Spinal cord (tissue), 10 donors: Measurements from ENCODE around the gene TWNK. TPM values are rescaled to one million over a fixed set of nuclear protein-coding genes. Genes with fewer than 3 reads are reported as not detected.
A peak's percentile ranks its signal among the peaks of the same experiment; 100 is the strongest.

Source experiments
- DNase-seq, 6 donors: peaks; one replicate each; pipeline versions ENCODE4 v3.0.0 to v3.0.0-alpha.2; 2013 to 2015; ENCODE audit warnings: low spot score in 6 of 6, low read depth in 4 of 6
- H3K27ac ChIP-seq: one replicate; pipeline ENCODE4 v1.5.1; 2013; ENCODE audit warnings: low read depth, low read length, control low read depth
- H3K27me3 ChIP-seq: one replicate; pipeline ENCODE4 v1.6.1; 2013; ENCODE audit warnings: low read length; ENCODE audit not compliant: control insufficient read depth, insufficient read depth
- H3K36me3 ChIP-seq: one replicate; pipeline ENCODE4 v1.6.1; 2013; ENCODE audit warnings: low read length; ENCODE audit not compliant: control insufficient read depth, insufficient read depth
- H3K4me1 ChIP-seq: one replicate; pipeline ENCODE4 v1.6.1; 2013; ENCODE audit warnings: low read length; ENCODE audit not compliant: control insufficient read depth, insufficient read depth
- H3K4me3 ChIP-seq: one replicate; pipeline ENCODE4 v1.5.1; 2013; ENCODE audit warnings: low read depth, low read length, control low read depth
- H3K9me3 ChIP-seq: one replicate; pipeline ENCODE4 v1.6.1; 2013; ENCODE audit warnings: low read length; ENCODE audit not compliant: control insufficient read depth, insufficient read depth
- WGBS: methylation state at CpG from one replicate; pipeline ENCODE4 v1.1.5; 2013; ENCODE audit warnings: missing lambda C conversion rate; ENCODE audit not compliant: insufficient coverage; 5-methylcytosine and 5-hydroxymethylcytosine counted together
- polyA plus RNA-seq, 2 donors: library from polyadenylated mRNA; unstranded; fragments of 120-200 nt; gene quantifications; one replicate each; pipeline ENCODE4 v1.2.1, GENCODE V29; 2013; ENCODE audit not compliant: insufficient read length in 2 of 2
- small RNA-seq: library from RNA; depleted of rRNA; stranded (forward); fragments of <200 nt; gene quantifications from one replicate; pipeline ENCODE3, GENCODE V24; 2014; ENCODE audit warnings: low replicate concordance
- total RNA-seq, 2 donors: library from RNA; depleted of rRNA in 1 of 2; stranded (reverse); fragments of 120-200 nt in 1 of 2; fragments of >200 nt in 1 of 2; gene quantifications; one replicate each; pipeline versions ENCODE4 v1.2.3 to v1.2.4, GENCODE V29; 2013 to 2014
- donor health status: healthy.

The TWNK gene
- total and polyA plus RNA-seq, 4 donors = 4.8 to 10.2 (median 7.5) TPM

DNA sequence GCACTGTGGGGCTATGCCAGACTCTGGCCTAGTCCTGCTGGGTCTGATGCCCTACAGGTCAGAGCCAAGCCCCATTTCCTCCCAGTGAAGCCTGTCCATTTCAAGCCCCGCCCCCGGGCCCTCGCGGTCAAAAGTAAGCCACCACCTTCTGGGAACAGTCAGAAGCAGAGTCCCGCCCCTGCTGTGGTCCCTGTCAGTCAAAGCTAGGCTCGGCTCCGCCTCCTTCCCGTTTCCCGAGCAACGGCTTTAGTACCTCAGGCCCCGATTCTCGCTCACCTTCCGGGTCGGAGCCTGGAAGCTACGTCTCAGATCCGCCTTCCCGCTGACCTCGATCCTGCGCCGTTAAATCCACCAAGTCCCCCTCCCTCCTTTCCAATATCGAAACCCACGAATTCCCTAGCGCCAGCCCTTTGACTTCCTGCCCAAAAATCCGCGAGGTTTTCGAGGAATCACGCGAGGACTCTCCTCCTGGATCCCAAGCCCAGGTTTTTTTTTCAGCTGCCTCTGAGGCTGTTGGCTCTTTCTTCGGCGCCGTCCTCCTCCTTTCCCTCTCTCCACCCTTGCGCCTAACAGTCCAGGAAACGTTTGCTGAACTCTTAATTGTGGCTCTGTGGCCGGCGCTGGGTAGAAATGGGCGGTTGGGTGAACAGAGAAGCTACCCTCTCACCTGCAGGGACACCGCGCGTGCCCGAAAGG is 55.5 kb downstream of the TWNK start:
- H3K36me3 ChIP-seq = peaks cover 17% of the 10 kb centered on the region
- peak; percentile 74 to 97 (median 88) for DNase-seq
- H3K4me1 ChIP-seq = peaks cover 52% of the 10 kb centered on the region
- H3K4me3 ChIP-seq = peak overlapping the region; percentile 76
- WGBS = under 1% methylated on average over 28 of the region's 40 CpGs
- H3K27ac ChIP-seq = peak overlapping the region; percentile 94
- H3K9me3 ChIP-seq = no peaks in the 10 kb centered on the region
- peaks cover 27% of the 10 kb centered on the region for H3K27me3 ChIP-seq

- peaks cover 32% of the 10 kb centered on the region for H3K27me3 ChIP-seq
- DNase-seq = no peak
- peaks cover 14% of the 10 kb centered on the region for H3K36me3 ChIP-seq
- H3K27ac ChIP-seq = peak overlapping the region; percentile 94
- H3K9me3 ChIP-seq = no peaks in the 10 kb centered on the region
- WGBS = 10% methylated on average over 2 of the region's 2 CpGs
- peaks cover 57% of the 10 kb centered on the region for H3K4me1 ChIP-seq
- H3K4me3 ChIP-seq = peak overlapping the region; percentile 76
These were observed 56.0 kb downstream of the TWNK start for GRCh38 chr10:101043363-101043707.

Small RNAs within 50 kb of the gene (small RNA-seq; reads per million reads assigned to genes)
- gene MIR608 = not detected

Other genes with a start within 250 kb of the TWNK start
- gene PAX2, start 242.0 kb upstream of the TWNK start, total RNA-seq = 10 to 100 TPM in 1 of 2 donors, 1 to 10 TPM in 1; 1.9 to 13.6 TPM
- 10 to 100 TPM; 45.0 to 54.8 TPM for gene PAX2, start 242.0 kb upstream of the TWNK start, polyA plus RNA-seq
- gene SLF2, start 74.6 kb upstream of the TWNK start, total RNA-seq = 10 to 100 TPM; 49.2 to 64.2 TPM
- 10 to 100 TPM; 34.1 to 34.5 TPM for gene SLF2, start 74.6 kb upstream of the TWNK start, polyA plus RNA-seq
- 1 to 10 TPM; 8.6 to 9.9 TPM for gene SEMA4G, start 18.0 kb upstream of the TWNK start, total RNA-seq
- 10 to 100 TPM; 67.0 to 72.6 TPM for gene SEMA4G, start 18.0 kb upstream of the TWNK start, polyA plus RNA-seq
- gene MRPL43, start within 50 bp of the TWNK start, total RNA-seq = 10 to 100 TPM; 33.6 to 90.5 TPM
- 100 to 1,000 TPM in 1 of 2 donors, 10 to 100 TPM in 1; 99.9 to 124 TPM for gene MRPL43, start within 50 bp of the TWNK start, polyA plus RNA-seq
- gene LZTS2, start 12.3 kb downstream of the TWNK start, total RNA-seq = 10 to 100 TPM; 15.1 to 27.8 TPM
- gene LZTS2, start 12.3 kb downstream of the TWNK start, polyA plus RNA-seq = 10 to 100 TPM; 30.1 to 37.9 TPM
- gene PDZD7, start 43.6 kb downstream of the TWNK start, total RNA-seq = 1 to 10 TPM; 5.0 to 8.4 TPM
- gene PDZD7, start 43.6 kb downstream of the TWNK start, polyA plus RNA-seq = 10 to 100 TPM; 10.9 to 13.9 TPM
- 10 to 100 TPM; 27.1 to 38.2 TPM for gene SFXN3, start 43.7 kb downstream of the TWNK start, total RNA-seq
- gene SFXN3, start 43.7 kb downstream of the TWNK start, polyA plus RNA-seq = 10 to 100 TPM; 49.7 to 55.8 TPM
- 10 to 100 TPM in 1 of 2 donors, 1 to 10 TPM in 1; 4.2 to 10.0 TPM for gene KAZALD1, start 74.4 kb downstream of the TWNK start, total RNA-seq
- gene KAZALD1, start 74.4 kb downstream of the TWNK start, polyA plus RNA-seq = 1 to 10 TPM; 2.5 to 4.5 TPM
- gene TLX1, start 143.8 kb downstream of the TWNK start, total RNA-seq = not detected
- gene TLX1, start 143.8 kb downstream of the TWNK start, polyA plus RNA-seq = under 1 TPM in 1 of 2 donors, not detected in 1; 0.33 TPM
- 1 to 10 TPM; 1.9 to 4.0 TPM for gene LBX1, start 241.9 kb downstream of the TWNK start, total RNA-seq
- gene LBX1, start 241.9 kb downstream of the TWNK start, polyA plus RNA-seq = 10 to 100 TPM; 26.0 to 27.5 TPM